ENCODE results near the gene SLC18A2.
A peak's percentile ranks its signal among the peaks of the same experiment; 100 is the strongest.

Gene SLC18A2

GRCh38 chr10:117311261-117311660, 70.3 kb downstream of the SLC18A2 start:
- no peak for DNase-seq

DNA sequence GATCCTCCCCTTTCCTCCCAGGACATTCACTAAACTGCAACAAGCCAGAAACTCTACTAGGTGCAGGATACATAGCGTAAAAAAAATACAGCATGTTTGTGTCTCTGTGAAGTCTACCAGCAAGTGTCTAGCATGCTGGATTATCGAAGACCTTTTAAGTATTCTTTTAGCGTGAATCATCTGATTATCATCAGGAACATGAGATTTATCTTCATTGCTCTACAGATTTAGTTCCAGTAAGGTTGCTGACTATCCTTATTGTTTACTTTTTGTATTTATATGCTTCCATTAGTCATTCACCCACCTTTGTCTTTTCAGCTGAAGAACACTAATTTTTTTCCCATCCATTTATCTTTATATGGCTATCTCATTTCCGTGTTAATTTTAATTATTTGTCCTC, 71.5 kb downstream of the SLC18A2 start:
- no peak for DNase-seq

GRCh38 chr10:117313641-117314040, 72.7 kb downstream of the SLC18A2 start:
- DNase-seq = no peak

DNA sequence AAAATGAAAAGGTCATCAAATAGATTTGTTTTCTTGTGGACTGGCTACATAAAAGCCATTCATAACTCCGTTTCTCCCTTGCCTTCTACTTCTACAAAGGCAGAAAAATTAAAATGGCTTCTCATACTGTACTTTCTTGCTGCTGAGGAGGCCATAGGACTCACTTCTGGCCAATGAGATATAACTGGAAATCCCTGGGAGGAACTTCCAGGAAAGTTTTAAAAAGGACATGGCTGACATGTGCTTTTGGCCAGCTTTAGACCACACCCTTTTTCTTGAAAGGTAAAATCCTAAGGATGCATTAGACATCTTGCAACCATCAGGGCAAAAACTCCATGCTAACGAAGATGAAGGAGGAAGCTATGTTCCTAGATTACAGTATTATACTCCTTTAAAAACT, 75.8 kb downstream of the SLC18A2 start:
- DNase-seq = no peak

DNA sequence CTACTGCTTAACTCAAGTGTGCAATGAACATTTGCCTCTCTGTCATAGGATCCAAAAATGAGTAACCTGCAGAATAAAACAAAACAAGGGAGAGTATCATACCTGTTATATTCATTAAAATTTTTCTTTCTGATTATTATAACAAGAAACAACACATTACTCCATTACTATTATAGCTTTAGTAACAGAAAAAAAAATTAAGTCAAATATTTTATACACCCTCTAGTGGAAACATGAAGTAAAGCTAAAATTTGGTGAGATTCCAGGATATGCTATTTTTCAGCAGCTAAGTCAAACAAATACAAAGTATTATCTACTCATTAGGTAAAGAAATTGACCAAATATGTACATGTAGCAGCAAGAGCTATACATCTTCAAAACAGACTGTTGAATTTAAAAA, 78.0 kb downstream of the SLC18A2 start:
- no peak for DNase-seq

GRCh38 chr10:117320050-117320665, 79.2 kb downstream of the SLC18A2 start:
- peak in 2 of 58 donors; percentile 1 to 20 for DNase-seq

DNA sequence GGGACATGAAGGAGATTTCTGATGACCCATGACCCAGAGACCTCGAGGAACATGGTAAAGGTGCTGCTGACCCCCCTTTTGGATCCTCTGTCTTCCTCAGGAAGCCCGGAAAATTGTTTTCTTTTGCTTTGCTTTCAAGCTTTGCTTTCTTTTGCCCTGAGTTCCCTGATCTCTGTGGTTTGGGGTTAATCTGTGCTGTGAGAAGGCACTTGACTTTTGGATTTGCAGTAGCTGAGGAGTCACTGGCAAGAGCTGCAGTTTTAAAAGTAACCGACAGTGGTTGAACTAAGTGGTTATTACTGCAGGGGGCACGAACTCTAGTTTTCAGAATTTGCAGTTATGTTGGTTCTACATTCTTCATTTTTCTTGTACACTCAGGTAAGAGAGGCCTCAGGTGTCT, 81.3 kb downstream of the SLC18A2 start:
- no peak for DNase-seq

- DNase-seq = no peak
These were observed 83.5 kb downstream of the SLC18A2 start for GRCh38 chr10:117324367-117324766.

DNA sequence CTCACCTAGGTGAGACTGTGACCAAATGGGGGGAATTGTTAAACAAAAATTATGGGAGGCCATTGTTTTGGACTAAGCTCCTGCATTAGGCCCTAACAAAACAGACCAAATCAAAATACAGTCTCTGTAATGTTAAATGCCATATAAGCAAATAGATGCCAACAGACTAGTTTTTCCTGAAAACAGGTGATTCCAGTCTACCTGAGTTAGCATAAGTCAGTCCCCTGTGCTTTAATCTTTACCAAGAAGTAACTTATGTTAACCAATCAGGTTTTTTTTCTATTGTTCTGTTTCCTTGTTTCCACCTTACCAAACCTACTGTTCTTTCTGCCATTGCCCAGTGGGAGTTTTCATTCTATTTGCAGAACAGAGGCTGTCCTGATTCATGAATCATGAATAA, 86.3 kb downstream of the SLC18A2 start:
- DNase-seq = no peak
